GM19025 (cell line): ENCODE data around the gene STOML3.

Experiments
- ATAC-seq: cut with Tn5 transposase; IDR thresholded peaks from one replicate; pipeline ENCODE4 v1.9.1; 2021; ENCODE audit warnings: mild to moderate bottlenecking, low read depth, moderate library complexity; ENCODE audit not compliant: unreplicated experiment

Gene STOML3

GRCh38 chr13:38993381-38993780 is 2.8 kb upstream of the STOML3 start:
- no peak for ATAC-seq

GRCh38 chr13:38981096-38981495 is 9.5 kb downstream of the STOML3 start:
- ATAC-seq, result no peak

- ATAC-seq, result no peak
Observed at GRCh38 chr13:38980750-38981078, 9.9 kb downstream of the STOML3 start.

GRCh38 chr13:38979891-38980749 is 10.5 kb downstream of the STOML3 start:
- ATAC-seq, result no peak

- no peak for ATAC-seq
Observed at GRCh38 chr13:38970380-38971051, 20.1 kb downstream of the STOML3 start.

GRCh38 chr13:38969187-38969586 is 21.4 kb downstream of the STOML3 start:
- no peak for ATAC-seq

GRCh38 chr13:38967446-38967845 is 23.2 kb downstream of the STOML3 start:
- ATAC-seq, result no peak

- ATAC-seq, result no peak
Observed at GRCh38 chr13:38965281-38965680, 25.4 kb downstream of the STOML3 start.

- ATAC-seq, result no peak
Observed at GRCh38 chr13:38960175-38960574, 30.5 kb downstream of the STOML3 start.

- ATAC-seq, result no peak
Observed at GRCh38 chr13:38957794-38958592, 32.6 kb downstream of the STOML3 start.

GRCh38 chr13:38954844-38955243 is 35.8 kb downstream of the STOML3 start:
- no peak for ATAC-seq

- ATAC-seq, result no peak
Observed at GRCh38 chr13:38954291-38954690, 36.3 kb downstream of the STOML3 start.

- ATAC-seq, result no peak
Observed at GRCh38 chr13:38952827-38953226, 37.8 kb downstream of the STOML3 start.

GRCh38 chr13:38951525-38952313 is 38.9 kb downstream of the STOML3 start:
- no peak for ATAC-seq

GRCh38 chr13:38950987-38951386 is 39.6 kb downstream of the STOML3 start:
- ATAC-seq, result no peak

- no peak for ATAC-seq
Observed at GRCh38 chr13:38947054-38947453, 43.6 kb downstream of the STOML3 start.

- no peak for ATAC-seq
Observed at GRCh38 chr13:38944219-38944618, 46.4 kb downstream of the STOML3 start.

GRCh38 chr13:38943231-38943630 is 47.4 kb downstream of the STOML3 start:
- ATAC-seq, result no peak

GRCh38 chr13:38941353-38941945 is 49.2 kb downstream of the STOML3 start:
- ATAC-seq, result no peak

- no peak for ATAC-seq
Observed at GRCh38 chr13:38933786-38934185, 56.8 kb downstream of the STOML3 start.
